HepG2 (cell line): ENCODE measurements around the gene CELSR3. TPM values are rescaled to one million over a fixed set of nuclear protein-coding genes. Genes with fewer than 3 reads are reported as not detected.

ENCODE experiments used
- ATAC-seq: fragments of 200-7000 bp; cut with Tn5 transposase; 3 replicates; pipeline ENCODE4 v1.9.1; 2020; ENCODE audit warnings: mild to moderate bottlenecking, moderate library complexity
- BruUV-seq: library from RNA; stranded (reverse); fragments of 400-500 nt; replicated peaks from 2 replicates; lab custom pipeline; 2021; lab: Mats Ljungman, UMichigan
- CTCF ChIA-PET: fragments of 300-600 bp; formaldehyde crosslinking; extraction: SDS; loops from one replicate; lab custom pipeline; 2021; ENCODE audit warnings: low total read pairs, inconsistent platforms, low intra/inter-chr PET ratio; lab: Yijun Ruan, JAX
- POLR2A ChIA-PET: fragments of 350-600 bp; sonication (Branson Sonifier 250); formaldehyde crosslinking; loops from one replicate; lab custom pipeline; 2020; ENCODE audit warnings: antibody characterized with exemption, inconsistent platforms; lab: Yijun Ruan, JAX
- DNase-seq: peaks from one replicate; pipeline ENCODE4 v3.0.0-alpha.2; 2015; ENCODE audit warnings: low spot score
- FAIRE-seq: peaks from 3 replicates; lab custom pipeline; 2011; peaks lifted over from hg19 to GRCh38; lab: Jason Lieb, UNC
- H2AFZ ChIP-seq: one replicate; pipeline ENCODE4 v1.6.1; 2011; ENCODE audit warnings: low read length, inconsistent platforms
- H3K27ac ChIP-seq: fragments of 300-600 bp; 3 replicates; pipeline ENCODE4 v1.8.0; 2011; ENCODE audit warnings: mixed run types, mild to moderate bottlenecking, mixed read lengths, low read length, inconsistent platforms; ENCODE audit not compliant: insufficient read depth; ENCODE audit errors: extremely low read length
- H3K27me3 ChIP-seq, 2 experiments: fragments of 200-600 bp in 1 of 2; 2 replicates in 1 of 2; 3 replicates in 1 of 2; pipeline versions ENCODE4 v1.6.0 to v1.8.0; 2011; ENCODE audit warnings: low read length in 2 of 2, mild to moderate bottlenecking in 2 of 2, moderate library complexity in 2 of 2, inconsistent platforms in 1 of 2; ENCODE audit not compliant: insufficient read depth in 2 of 2, control insufficient read depth in 1 of 2
- H3K36me3 ChIP-seq, 2 experiments: fragments of 200-600 bp in 1 of 2; replicated peaks in 1 of 2; 2 replicates in 1 of 2; 3 replicates in 1 of 2; pipeline versions ENCODE4 v1.5.1 to v1.8.0; 2011; ENCODE audit warnings: low read length in 2 of 2, inconsistent platforms in 1 of 2; ENCODE audit not compliant: insufficient read depth in 2 of 2, control insufficient read depth in 1 of 2
- H3K4me1 ChIP-seq: 2 replicates; pipeline ENCODE4 v1.5.1; 2012; ENCODE audit warnings: low read length, inconsistent platforms; ENCODE audit not compliant: insufficient read depth
- H3K4me2 ChIP-seq: 2 replicates; pipeline ENCODE4 v1.6.0; 2011; ENCODE audit warnings: low read depth, low read length, inconsistent platforms
- H3K4me3 ChIP-seq, 3 experiments: fragments of 200-600 bp in 1 of 3; sonication (generic), shearing (Covaris generic) in 1 of 3; replicated peaks in 1 of 3; 2 replicates each; pipeline ENCODE4 v1.5.1; 2011 to 2016; ENCODE audit warnings: low read length in 3 of 3, inconsistent platforms in 2 of 3, low read depth in 2 of 3, mild to moderate bottlenecking in 2 of 3, control low read depth in 1 of 3, mixed read lengths in 1 of 3; ENCODE audit not compliant: insufficient read depth in 1 of 3
- H3K79me2 ChIP-seq: one replicate; pipeline ENCODE4 v1.6.1; 2011; ENCODE audit warnings: low read length, inconsistent platforms; ENCODE audit not compliant: insufficient read depth
- H3K9ac ChIP-seq: 2 replicates; pipeline ENCODE4 v1.6.0; 2011; ENCODE audit warnings: mild to moderate bottlenecking, low read depth, low read length, inconsistent platforms; ENCODE audit not compliant: insufficient read depth
- H3K9me3 ChIP-seq: 2 replicates; pipeline ENCODE4 v1.5.1; 2012; ENCODE audit warnings: mild to moderate bottlenecking, low read length
- H4K20me1 ChIP-seq: 2 replicates; pipeline ENCODE4 v1.6.0; 2011; ENCODE audit warnings: inconsistent platforms, mild to moderate bottlenecking, low read length, moderate library complexity; ENCODE audit not compliant: insufficient read depth
- GFI1 ChIP-seq: sonication (generic); formaldehyde crosslinking; IDR thresholded peaks from 2 replicates; pipeline ENCODE4 v1.5.0; 2020; ENCODE audit warnings: missing genetic modification reagents, mild to moderate bottlenecking, borderline replicate concordance
- HBP1 ChIP-seq: IDR thresholded peaks from 2 replicates; pipeline ENCODE4 v1.6.1; 2016; ENCODE audit warnings: low read depth, control low read depth
- HNF1A ChIP-seq, 2 experiments: sonication (generic) in 1 of 2; formaldehyde crosslinking in 1 of 2; IDR thresholded peaks; 2 replicates each; pipeline versions ENCODE4 v1.4.0 to v1.6.1; 2016 to 2020; ENCODE audit warnings: borderline replicate concordance in 1 of 2, low read depth in 1 of 2, mild to moderate bottlenecking in 1 of 2, missing genetic modification reagents in 1 of 2
- NR2F1 ChIP-seq, 2 experiments: fragments of 450-650 bp in 1 of 2; formaldehyde crosslinking in 1 of 2; IDR thresholded peaks; 2 replicates each; pipeline versions ENCODE4 v1.5.0 to v1.6.1; 2016 to 2020; ENCODE audit warnings: mild to moderate bottlenecking in 1 of 2, missing compliant biosample characterization in 1 of 2, missing genetic modification reagents in 1 of 2, moderate library complexity in 1 of 2
- RFX5 ChIP-seq: IDR thresholded peaks from 2 replicates; pipeline ENCODE4 v1.6.1; 2011; ENCODE audit warnings: low read depth, low read length, improper control_type of control experiment
- RFXAP ChIP-seq: sonication (generic); formaldehyde crosslinking; IDR thresholded peaks from 2 replicates; pipeline ENCODE4 v1.4.0; 2020; ENCODE audit warnings: missing genetic modification reagents, borderline replicate concordance
- SP4 ChIP-seq: sonication (generic); formaldehyde crosslinking; IDR thresholded peaks from 2 replicates; pipeline ENCODE4 v1.8.1; 2023; ENCODE audit warnings: mild to moderate bottlenecking, missing genetic modification reagents
- SYNCRIP ChIP-seq: fragments of 200-400 bp; formaldehyde crosslinking; IDR thresholded peaks from 2 replicates; pipeline ENCODE4 v1.6.1; 2018; ENCODE audit warnings: mild to moderate bottlenecking, low read depth, low read length; ENCODE audit not compliant: insufficient read depth
- ZNF10 ChIP-seq: sonication (generic); formaldehyde crosslinking; IDR thresholded peaks from 2 replicates; pipeline ENCODE4 v1.4.0; 2020; ENCODE audit warnings: mild to moderate bottlenecking, low read depth, missing genetic modification reagents, borderline replicate concordance
- ZNF781 ChIP-seq: sonication (generic); formaldehyde crosslinking; IDR thresholded peaks from 2 replicates; pipeline ENCODE4 v1.5.1; 2020; ENCODE audit warnings: borderline replicate concordance, mild to moderate bottlenecking, missing genetic modification reagents; ENCODE audit errors: not compliant biosample characterization
- WGBS: methylation state at CpG from one replicate; pipeline ENCODE4 v1.1.6; 2017; ENCODE audit warnings: low lambda C conversion rate; 5-methylcytosine and 5-hydroxymethylcytosine counted together
- in situ Hi-C: cut with HindIII; loops from 2 replicates; pipeline ENCODE4 v1.10.0; 2017; ENCODE audit warnings: low pct_unique_long_range_greater_than_20kb; ENCODE audit not compliant: extremely low pct_ligation_motif_present
- intact Hi-C: fragments of 100-400 bp; cut with micrococcal nuclease; formaldehyde crosslinking; loops from one replicate; pipeline ENCODE4 v1.10.0; 2022; ENCODE audit not compliant: unreplicated experiment
- polyA plus RNA-seq, 8 experiments: library from polyadenylated mRNA; depleted of rRNA in 3 of 8; stranded (reverse) in 7 of 8; unstranded in 1 of 8; fragments of >200 nt; fragmentation: Illumina TruSeq in 4 of 8; extraction: Trizol in 4 of 8; gene quantifications; 2 replicates each; pipeline versions ENCODE4 v1.2.1 to v1.2.3, GENCODE V29; 2011 to 2016; ENCODE audit warnings: low read depth in 4 of 8, missing spikeins in 1 of 8, mixed read lengths in 1 of 8; ENCODE audit not compliant: insufficient read depth in 1 of 8
- total RNA-seq, 5 experiments: library from RNA; depleted of rRNA; stranded (reverse); fragments of >200 nt; fragmentation: Illumina TruSeq; extraction: Trizol; gene quantifications; 2 replicates each; pipeline ENCODE4 v1.2.3, GENCODE V29; 2016; ENCODE audit warnings: low read depth in 1 of 5
- TF ChIP-seq, protein P1 (sequence below): sonication (generic); formaldehyde crosslinking; IDR thresholded peaks from 2 replicates; pipeline ENCODE4 v1.4.0; 2020; ENCODE audit warnings: missing genetic modification reagents
- TF ChIP-seq, protein P2 (sequence below): sonication (generic); formaldehyde crosslinking; IDR thresholded peaks from 2 replicates; pipeline ENCODE4 v1.4.0; 2020; ENCODE audit warnings: low read depth, mild to moderate bottlenecking, missing genetic modification reagents

CELSR3 gene
- total and polyA plus RNA-seq, 2 of the 13 experiments (the other 11 are each of a cell fraction or from before 2014, with no cell fraction given): 5.4 to 6.7 TPM

- CTCF ChIA-PET: no interaction called here
- Histone ChIP-seq H3K27ac (no peak overlapping the region), H4K20me1 (no peaks in the 10 kb centered on the region), H3K4me3 (no peak overlapping the region), H3K4me2 (no peak overlapping the region), H3K9ac (no peak overlapping the region), H3K36me3 (no peaks in the 10 kb centered on the region; a peak in 1 of 5 replicates), H3K4me1 (peaks cover 10% of the 10 kb centered on the region; the same call in 1 of the 2 replicates), H3K27me3 (0 out of 5 replicates have a peak, but pooled peaks cover 0 to 4% of the 10 kb centered on the region in 2 experiments), H2AFZ (no peak overlapping the region), H3K79me2 (no peaks in the 10 kb centered on the region), H3K9me3 (no peaks in the 10 kb centered on the region)
- in situ Hi-C loops: no loop called here
- POLR2A ChIA-PET: no interaction called here
- ATAC-seq (no peak), DNase-seq (no peak), FAIRE-seq (no peak)
- BruUV-seq: no TSS peak
- intact Hi-C loops: no loop called here
- WGBS: 93% methylated on average over 11 of the region's 15 CpGs
- TF ChIP-seq ZNF781 (CRISPR knock-in tag): no peak
- TF ChIP-seq HBP1: no peak
- TF ChIP-seq, protein P1, sequence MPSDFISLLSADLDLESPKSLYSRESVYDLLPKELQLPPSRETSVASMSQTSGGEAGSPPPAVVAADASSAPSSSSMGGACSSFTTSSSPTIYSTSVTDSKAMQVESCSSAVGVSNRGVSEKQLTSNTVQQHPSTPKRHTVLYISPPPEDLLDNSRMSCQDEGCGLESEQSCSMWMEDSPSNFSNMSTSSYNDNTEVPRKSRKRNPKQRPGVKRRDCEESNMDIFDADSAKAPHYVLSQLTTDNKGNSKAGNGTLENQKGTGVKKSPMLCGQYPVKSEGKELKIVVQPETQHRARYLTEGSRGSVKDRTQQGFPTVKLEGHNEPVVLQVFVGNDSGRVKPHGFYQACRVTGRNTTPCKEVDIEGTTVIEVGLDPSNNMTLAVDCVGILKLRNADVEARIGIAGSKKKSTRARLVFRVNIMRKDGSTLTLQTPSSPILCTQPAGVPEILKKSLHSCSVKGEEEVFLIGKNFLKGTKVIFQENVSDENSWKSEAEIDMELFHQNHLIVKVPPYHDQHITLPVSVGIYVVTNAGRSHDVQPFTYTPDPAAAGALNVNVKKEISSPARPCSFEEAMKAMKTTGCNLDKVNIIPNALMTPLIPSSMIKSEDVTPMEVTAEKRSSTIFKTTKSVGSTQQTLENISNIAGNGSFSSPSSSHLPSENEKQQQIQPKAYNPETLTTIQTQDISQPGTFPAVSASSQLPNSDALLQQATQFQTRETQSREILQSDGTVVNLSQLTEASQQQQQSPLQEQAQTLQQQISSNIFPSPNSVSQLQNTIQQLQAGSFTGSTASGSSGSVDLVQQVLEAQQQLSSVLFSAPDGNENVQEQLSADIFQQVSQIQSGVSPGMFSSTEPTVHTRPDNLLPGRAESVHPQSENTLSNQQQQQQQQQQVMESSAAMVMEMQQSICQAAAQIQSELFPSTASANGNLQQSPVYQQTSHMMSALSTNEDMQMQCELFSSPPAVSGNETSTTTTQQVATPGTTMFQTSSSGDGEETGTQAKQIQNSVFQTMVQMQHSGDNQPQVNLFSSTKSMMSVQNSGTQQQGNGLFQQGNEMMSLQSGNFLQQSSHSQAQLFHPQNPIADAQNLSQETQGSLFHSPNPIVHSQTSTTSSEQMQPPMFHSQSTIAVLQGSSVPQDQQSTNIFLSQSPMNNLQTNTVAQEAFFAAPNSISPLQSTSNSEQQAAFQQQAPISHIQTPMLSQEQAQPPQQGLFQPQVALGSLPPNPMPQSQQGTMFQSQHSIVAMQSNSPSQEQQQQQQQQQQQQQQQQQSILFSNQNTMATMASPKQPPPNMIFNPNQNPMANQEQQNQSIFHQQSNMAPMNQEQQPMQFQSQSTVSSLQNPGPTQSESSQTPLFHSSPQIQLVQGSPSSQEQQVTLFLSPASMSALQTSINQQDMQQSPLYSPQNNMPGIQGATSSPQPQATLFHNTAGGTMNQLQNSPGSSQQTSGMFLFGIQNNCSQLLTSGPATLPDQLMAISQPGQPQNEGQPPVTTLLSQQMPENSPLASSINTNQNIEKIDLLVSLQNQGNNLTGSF (CRISPR knock-in tag): no peak
- no peak for TF ChIP-seq RFXAP (CRISPR knock-in tag)
- no peak for TF ChIP-seq GFI1
- TF ChIP-seq, protein P2, sequence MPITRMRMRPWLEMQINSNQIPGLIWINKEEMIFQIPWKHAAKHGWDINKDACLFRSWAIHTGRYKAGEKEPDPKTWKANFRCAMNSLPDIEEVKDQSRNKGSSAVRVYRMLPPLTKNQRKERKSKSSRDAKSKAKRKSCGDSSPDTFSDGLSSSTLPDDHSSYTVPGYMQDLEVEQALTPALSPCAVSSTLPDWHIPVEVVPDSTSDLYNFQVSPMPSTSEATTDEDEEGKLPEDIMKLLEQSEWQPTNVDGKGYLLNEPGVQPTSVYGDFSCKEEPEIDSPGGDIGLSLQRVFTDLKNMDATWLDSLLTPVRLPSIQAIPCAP: no peak
- TF ChIP-seq RFX5: no peak
- no peak for TF ChIP-seq NR2F1 (CRISPR knock-in tag; IDR thresholded peaks at IDR 0.05)
- TF ChIP-seq HNF1A (IDR thresholded peaks at IDR 0.05; ENCODE audit: low read depth): no peak
- TF ChIP-seq HNF1A (CRISPR knock-in tag; IDR thresholded peaks at IDR 0.05; ENCODE audit: borderline replicate concordance): no peak
- no peak for TF ChIP-seq ZNF10 (CRISPR knock-in tag)
- no peak for TF ChIP-seq SP4 (CRISPR knock-in tag)
- no peak for TF ChIP-seq SYNCRIP
These were observed 74.5 kb downstream of the CELSR3 start for GRCh38 chr3:48588230-48588629.
